CD14-positive monocyte (primary cell): ENCODE measurements around the gene RNF126. TPM values are rescaled to one million over a fixed set of nuclear protein-coding genes. Genes with fewer than 3 reads are reported as not detected.

Source experiments
- DNase-seq, 3 donors: peaks; one replicate each; pipeline ENCODE4 v3.0.0-alpha.2; 2011 to 2022
- H2AFZ ChIP-seq: 2 replicates; pipeline ENCODE4 v1.6.0; 2012; ENCODE audit warnings: mild to moderate bottlenecking, low read depth, low read length, inconsistent platforms; ENCODE audit not compliant: insufficient read depth, poor library complexity, severe bottlenecking
- H3K27ac ChIP-seq, 2 donors: 1 replicate in 1 of 2; 2 replicates in 1 of 2; pipeline ENCODE4 v1.5.1; 2012 to 2013; ENCODE audit warnings: low read length in 2 of 2, control low read depth in 1 of 2, inconsistent platforms in 1 of 2, low read depth in 1 of 2, mild to moderate bottlenecking in 1 of 2
- H3K27me3 ChIP-seq, 2 donors: one replicate each; pipeline versions ENCODE4 v1.6.0 to v1.6.1; 2011 to 2013; ENCODE audit warnings: low read length in 2 of 2; ENCODE audit not compliant: control insufficient read depth in 2 of 2, insufficient read depth in 2 of 2
- H3K36me3 ChIP-seq, 2 donors: replicated peaks in 1 of 2; 1 replicate in 1 of 2; 2 replicates in 1 of 2; pipeline versions ENCODE4 v1.5.1 to v1.6.1; 2012 to 2013; ENCODE audit warnings: low read length in 2 of 2, control low read depth in 1 of 2, inconsistent platforms in 1 of 2, mild to moderate bottlenecking in 1 of 2; ENCODE audit not compliant: insufficient read depth in 2 of 2, control insufficient read depth in 1 of 2
- H3K4me1 ChIP-seq, 2 donors: 1 replicate in 1 of 2; 2 replicates in 1 of 2; pipeline versions ENCODE4 v1.5.1 to v1.6.1; 2012 to 2013; ENCODE audit warnings: low read length in 2 of 2, control low read depth in 1 of 2, inconsistent platforms in 1 of 2, mild to moderate bottlenecking in 1 of 2, moderate library complexity in 1 of 2; ENCODE audit not compliant: insufficient read depth in 2 of 2, control insufficient read depth in 1 of 2
- H3K4me2 ChIP-seq: replicated peaks from 2 replicates; pipeline ENCODE3; 2012; ENCODE audit warnings: low read length, moderate library complexity, mild to moderate bottlenecking; ENCODE audit not compliant: poor library complexity, severe bottlenecking; ENCODE audit errors: extremely low read depth
- H3K4me3 ChIP-seq, 3 experiments: fragments of 200-600 bp in 1 of 3; sonication (generic) in 1 of 3; replicated peaks in 1 of 3; 1 replicate in 2 of 3; 2 replicates in 1 of 3; pipeline ENCODE4 v1.5.1; 2011 to 2013; ENCODE audit warnings: low read length in 3 of 3, mild to moderate bottlenecking in 3 of 3, control low read depth in 2 of 3, low read depth in 2 of 3, inconsistent platforms in 1 of 3, moderate library complexity in 1 of 3
- H3K79me2 ChIP-seq: 2 replicates; pipeline ENCODE4 v1.6.0; 2012; ENCODE audit warnings: mild to moderate bottlenecking, control low read depth, inconsistent platforms, low read length, moderate library complexity; ENCODE audit not compliant: insufficient read depth
- H3K9ac ChIP-seq: 2 replicates; pipeline ENCODE4 v1.6.0; 2017; ENCODE audit warnings: low read length, mild to moderate bottlenecking; ENCODE audit not compliant: insufficient read depth, poor library complexity, severe bottlenecking
- H3K9me3 ChIP-seq, 2 donors: replicated peaks in 1 of 2; 1 replicate in 1 of 2; 2 replicates in 1 of 2; pipeline versions ENCODE4 v1.5.1 to v1.6.1; 2012 to 2013; ENCODE audit warnings: low read length in 2 of 2, control low read depth in 1 of 2; ENCODE audit not compliant: control insufficient read depth in 1 of 2, insufficient read depth in 1 of 2
- H4K20me1 ChIP-seq: 2 replicates; pipeline ENCODE4 v1.6.0; 2012; ENCODE audit warnings: mild to moderate bottlenecking, low read length, control low read depth, moderate library complexity; ENCODE audit not compliant: insufficient read depth
- H3K27ac Mint-ChIP-seq, 7 donors: one replicate each; pipeline ENCODE4 v1.8.0; 2020; ENCODE audit warnings: mild to moderate bottlenecking in 7 of 7, mixed read lengths in 7 of 7, moderate library complexity in 6 of 7, inconsistent platforms in 2 of 7
- H3K27me3 Mint-ChIP-seq, 3 donors: one replicate each; pipeline ENCODE4 v1.8.0; 2021 to 2022; ENCODE audit warnings: low read depth in 3 of 3, mild to moderate bottlenecking in 3 of 3, mixed read lengths in 3 of 3, moderate library complexity in 3 of 3, inconsistent platforms in 1 of 3
- H3K36me3 Mint-ChIP-seq, 2 donors: one replicate each; pipeline ENCODE4 v1.8.0; 2020; ENCODE audit warnings: mixed read lengths in 2 of 2, inconsistent platforms in 1 of 2, mild to moderate bottlenecking in 1 of 2
- H3K4me1 Mint-ChIP-seq: one replicate; pipeline ENCODE4 v1.8.0; 2020; ENCODE audit warnings: mild to moderate bottlenecking, mixed read lengths
- H3K4me3 Mint-ChIP-seq, 2 donors: one replicate each; pipeline ENCODE4 v1.8.0; 2020; ENCODE audit warnings: mild to moderate bottlenecking in 2 of 2, mixed read lengths in 2 of 2, moderate library complexity in 1 of 2
- H3K9me3 Mint-ChIP-seq, 7 donors: one replicate each; pipeline ENCODE4 v1.8.0; 2020 to 2022; ENCODE audit warnings: mixed read lengths in 7 of 7, mild to moderate bottlenecking in 6 of 7, moderate library complexity in 6 of 7, inconsistent platforms in 2 of 7
- CTCF ChIP-seq: fragments of 200-600 bp; IDR thresholded peaks from one replicate; pipeline ENCODE4 v1.8.0; 2022; ENCODE audit warnings: antibody characterized with exemption, mild to moderate bottlenecking
- WGBS: methylation state at CpG from one replicate; pipeline ENCODE4 v1.1.5; 2013; ENCODE audit warnings: missing lambda C conversion rate; ENCODE audit not compliant: insufficient coverage; 5-methylcytosine and 5-hydroxymethylcytosine counted together
- intact Hi-C, 2 donors: fragments of 100-400 bp; cut with micrococcal nuclease; formaldehyde crosslinking; loops; one replicate each; pipeline versions ENCODE4 v1.15.0 to v1.15.1; 2023
- polyA plus RNA-seq, 3 donors: library from polyadenylated mRNA; depleted of rRNA in 1 of 3; unstranded in 2 of 3; stranded (reverse) in 1 of 3; fragments of 300-500 nt in 2 of 3; fragments of >200 nt in 1 of 3; fragmentation: Illumina TruSeq in 2 of 3; gene quantifications; 1 replicate in 2 of 3; 2 replicates in 1 of 3; pipeline ENCODE4 v1.2.3, GENCODE V29; 2012 to 2021

The RNF126 gene
- polyA plus RNA-seq, 3 donors, result 29.1 to 51.6 (median 31.6) TPM

GRCh38 chr19:688214-688613, 25.2 kb upstream of the RNF126 start:
- Mint-ChIP-seq H3K36me3 (no peaks in the 10 kb centered on the region), H3K4me1 (peaks cover 3% of the 10 kb centered on the region), H3K9me3 (peaks cover 0 to 6% (median 0%) of the 10 kb centered on the region in 7 donors), H3K4me3 (no peak overlapping the region), H3K27ac (no peak overlapping the region), H3K27me3 (peaks cover 0 to 1% (median 0%) of the 10 kb centered on the region in 3 donors)
- no peaks in the 10 kb centered on the region for H3K4me1 ChIP-seq
- no peaks in the 10 kb centered on the region for H3K79me2 ChIP-seq
- TF ChIP-seq CTCF, result no peak
- intact Hi-C loops, result no loop called here
- no peaks in the 10 kb centered on the region for H4K20me1 ChIP-seq
- DNase-seq, result no peak
- no peak overlapping the region for H2AFZ ChIP-seq
- H3K9ac ChIP-seq, result no peak overlapping the region
- H3K4me3 ChIP-seq, result no peak overlapping the region
- H3K27me3 ChIP-seq, result no peaks in the 10 kb centered on the region
- WGBS, result 96% methylated on average over 4 of the region's 15 CpGs
- no peak overlapping the region for H3K27ac ChIP-seq
- H3K4me2 ChIP-seq, result no peak overlapping the region
- H3K36me3 ChIP-seq, result no peaks in the 10 kb centered on the region
- H3K9me3 ChIP-seq, result no peaks in the 10 kb centered on the region

- Mint-ChIP-seq H3K27me3 (peaks cover 0 to 1% (median 0%) of the 10 kb centered on the region in 3 donors), H3K27ac (no peak overlapping the region), H3K9me3 (peaks cover 0 to 6% (median 0%) of the 10 kb centered on the region in 7 donors), H3K4me1 (peaks cover 3% of the 10 kb centered on the region), H3K4me3 (no peak overlapping the region), H3K36me3 (no peaks in the 10 kb centered on the region)
- H3K27me3 ChIP-seq, result no peaks in the 10 kb centered on the region
- H4K20me1 ChIP-seq, result no peaks in the 10 kb centered on the region
- no peak overlapping the region for H3K27ac ChIP-seq
- no peak for TF ChIP-seq CTCF
- H3K4me2 ChIP-seq, result no peak overlapping the region
- no peaks in the 10 kb centered on the region for H3K36me3 ChIP-seq
- no peaks in the 10 kb centered on the region for H3K79me2 ChIP-seq
- no peak for DNase-seq
- no peak overlapping the region for H2AFZ ChIP-seq
- no peak overlapping the region for H3K4me3 ChIP-seq
- WGBS, result 98% methylated on average over 11 of the region's 11 CpGs
- no peak overlapping the region for H3K9ac ChIP-seq
- H3K4me1 ChIP-seq, result no peaks in the 10 kb centered on the region
- intact Hi-C loops, result no loop called here
- no peaks in the 10 kb centered on the region for H3K9me3 ChIP-seq
These were observed 24.7 kb upstream of the RNF126 start for GRCh38 chr19:687569-688166.
